ENCODE data around the gene SLC46A3.

The SLC46A3 gene

GRCh38 chr13:28747851-28748250 is 29.1 kb upstream of the SLC46A3 start:
- Histone ChIP-seq H3K27me3 (ENCODE audit: insufficient read depth, low read length, poor library complexity) (no peaks in the 10 kb centered on the region), H3K4me1 (ENCODE audit: insufficient read depth, low read length) (peaks cover under 1% of the 10 kb centered on the region; the same call in 1 of the 2 replicates), H3K4me2 (ENCODE audit: insufficient read depth, low read length) (no peak overlapping the region), H3K9me3 (ENCODE audit: insufficient read depth, low read length, severe bottlenecking) (no peaks in the 10 kb centered on the region), H3K4me3 (ENCODE audit: low read depth in 1 of 2, low read length in 2 of 2) (no peak overlapping the region), H2AFZ (ENCODE audit: low read depth, low read length) (no peak overlapping the region), H3K9ac (ENCODE audit: low read depth, low read length) (no peak overlapping the region), H3K27ac (ENCODE audit: low read length) (no peak overlapping the region), H3K79me2 (ENCODE audit: insufficient read depth, low read length) (no peaks in the 10 kb centered on the region), H4K20me1 (ENCODE audit: insufficient read depth, low read length) (no peaks in the 10 kb centered on the region), H3K36me3 (ENCODE audit: insufficient read depth, low read length) (no peaks in the 10 kb centered on the region)
- DNase-seq (no peak), ATAC-seq (ENCODE audit: insufficient read depth, low read depth) (no peak)
- no peak for TF ChIP-seq CTCF (IDR thresholded peaks at IDR 0.05; ENCODE audit: borderline replicate concordance, extremely low read depth, low read length, poor library complexity, severe bottlenecking)
- TF ChIP-seq EZH2 (IDR thresholded peaks at IDR 0.05; ENCODE audit: borderline replicate concordance, low read depth, low read length, severe bottlenecking), result no peak

- Histone ChIP-seq H3K79me2 (ENCODE audit: insufficient read depth, low read length) (no peaks in the 10 kb centered on the region), H3K4me1 (ENCODE audit: insufficient read depth, low read length) (no peaks in the 10 kb centered on the region), H2AFZ (ENCODE audit: low read depth, low read length) (no peak overlapping the region), H3K4me3 (ENCODE audit: low read depth in 1 of 2, low read length in 2 of 2) (no peak overlapping the region), H3K27me3 (ENCODE audit: insufficient read depth, low read length, poor library complexity) (no peaks in the 10 kb centered on the region), H4K20me1 (ENCODE audit: insufficient read depth, low read length) (no peaks in the 10 kb centered on the region), H3K9me3 (ENCODE audit: insufficient read depth, low read length, severe bottlenecking) (no peaks in the 10 kb centered on the region), H3K4me2 (ENCODE audit: insufficient read depth, low read length) (no peak overlapping the region), H3K9ac (ENCODE audit: low read depth, low read length) (no peak overlapping the region), H3K27ac (ENCODE audit: low read length) (no peak overlapping the region), H3K36me3 (ENCODE audit: insufficient read depth, low read length) (no peaks in the 10 kb centered on the region)
- ATAC-seq (ENCODE audit: insufficient read depth, low read depth), result no peak
- TF ChIP-seq CTCF (IDR thresholded peaks at IDR 0.05; ENCODE audit: borderline replicate concordance, extremely low read depth, low read length, poor library complexity, severe bottlenecking) (no peak), EZH2 (IDR thresholded peaks at IDR 0.05; ENCODE audit: borderline replicate concordance, low read depth, low read length, severe bottlenecking) (no peak)
- no peak for DNase-seq
Observed at GRCh38 chr13:28746287-28746612, 27.5 kb upstream of the SLC46A3 start.

- Histone ChIP-seq H3K9me3 (ENCODE audit: insufficient read depth, low read length, severe bottlenecking) (no peaks in the 10 kb centered on the region), H3K27ac (ENCODE audit: low read length) (no peak overlapping the region), H3K27me3 (ENCODE audit: insufficient read depth, low read length, poor library complexity) (no peaks in the 10 kb centered on the region), H3K36me3 (ENCODE audit: insufficient read depth, low read length) (no peaks in the 10 kb centered on the region), H3K79me2 (ENCODE audit: insufficient read depth, low read length) (no peaks in the 10 kb centered on the region), H3K9ac (ENCODE audit: low read depth, low read length) (no peak overlapping the region), H3K4me1 (ENCODE audit: insufficient read depth, low read length) (no peaks in the 10 kb centered on the region), H4K20me1 (ENCODE audit: insufficient read depth, low read length) (no peaks in the 10 kb centered on the region), H3K4me3 (ENCODE audit: low read depth in 1 of 2, low read length in 2 of 2) (no peak overlapping the region), H3K4me2 (ENCODE audit: insufficient read depth, low read length) (no peak overlapping the region), H2AFZ (ENCODE audit: low read depth, low read length) (no peak overlapping the region)
- DNase-seq (no peak), ATAC-seq (ENCODE audit: insufficient read depth, low read depth) (no peak)
- TF ChIP-seq CTCF (IDR thresholded peaks at IDR 0.05; ENCODE audit: borderline replicate concordance, extremely low read depth, low read length, poor library complexity, severe bottlenecking), result no peak
- no peak for TF ChIP-seq EZH2 (IDR thresholded peaks at IDR 0.05; ENCODE audit: borderline replicate concordance, low read depth, low read length, severe bottlenecking)
Observed at GRCh38 chr13:28744656-28745055, 25.9 kb upstream of the SLC46A3 start.

- H2AFZ ChIP-seq (ENCODE audit: low read depth, low read length), result no peak overlapping the region
- TF ChIP-seq CTCF (IDR thresholded peaks at IDR 0.05; ENCODE audit: borderline replicate concordance, extremely low read depth, low read length, poor library complexity, severe bottlenecking) (no peak), EZH2 (IDR thresholded peaks at IDR 0.05; ENCODE audit: borderline replicate concordance, low read depth, low read length, severe bottlenecking) (no peak)
- no peak overlapping the region for H3K27ac ChIP-seq (ENCODE audit: low read length)
- DNase-seq (no peak), ATAC-seq (ENCODE audit: insufficient read depth, low read depth) (no peak)
- H3K4me1 ChIP-seq (ENCODE audit: insufficient read depth, low read length), result no peaks in the 10 kb centered on the region
- no peak overlapping the region for H3K9ac ChIP-seq (ENCODE audit: low read depth, low read length)
- no peak overlapping the region for H3K4me2 ChIP-seq (ENCODE audit: insufficient read depth, low read length)
- H3K4me3 ChIP-seq (ENCODE audit: low read depth in 1 of 2, low read length in 2 of 2), result no peak overlapping the region
- H3K36me3 ChIP-seq (ENCODE audit: insufficient read depth, low read length), result no peaks in the 10 kb centered on the region
- H3K9me3 ChIP-seq (ENCODE audit: insufficient read depth, low read length, severe bottlenecking), result no peaks in the 10 kb centered on the region
- no peaks in the 10 kb centered on the region for H4K20me1 ChIP-seq (ENCODE audit: insufficient read depth, low read length)
- H3K27me3 ChIP-seq (ENCODE audit: insufficient read depth, low read length, poor library complexity), result no peaks in the 10 kb centered on the region
- no peaks in the 10 kb centered on the region for H3K79me2 ChIP-seq (ENCODE audit: insufficient read depth, low read length)
Observed at GRCh38 chr13:28744091-28744536, 25.3 kb upstream of the SLC46A3 start.

Measured in DND-41 (cell line).